GM19193 (cell line): ENCODE measurements around the gene OXTR.
A peak's percentile ranks its signal among the peaks of the same experiment; 100 is the strongest.

Source experiments
- POLR2A ChIP-seq: IDR thresholded peaks from 4 replicates; pipeline ENCODE4 v1.6.1; 2011; ENCODE audit not compliant: insufficient read depth, insufficient read length; ENCODE audit errors: extremely low read depth

The OXTR gene

DNA sequence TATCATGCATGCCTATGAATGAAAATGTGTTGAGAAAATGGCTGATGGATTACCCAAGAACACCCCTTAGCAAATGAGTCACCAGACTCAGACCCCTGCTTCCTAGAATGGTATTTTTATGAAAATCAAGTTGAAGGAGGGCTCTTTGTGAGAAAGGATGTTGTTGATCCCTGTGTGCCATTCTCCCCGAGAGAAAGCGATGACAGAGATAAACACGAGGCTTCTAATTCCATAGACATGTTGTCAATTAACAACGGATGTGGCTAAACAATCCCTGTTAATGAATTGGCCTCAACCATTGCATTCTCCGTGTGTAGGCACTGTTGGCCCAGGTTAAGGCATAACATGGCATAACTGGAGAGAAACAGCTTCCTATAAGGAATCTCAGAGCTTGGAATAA is 5.8 kb upstream of the OXTR start:
- no peak for TF ChIP-seq POLR2A

DNA sequence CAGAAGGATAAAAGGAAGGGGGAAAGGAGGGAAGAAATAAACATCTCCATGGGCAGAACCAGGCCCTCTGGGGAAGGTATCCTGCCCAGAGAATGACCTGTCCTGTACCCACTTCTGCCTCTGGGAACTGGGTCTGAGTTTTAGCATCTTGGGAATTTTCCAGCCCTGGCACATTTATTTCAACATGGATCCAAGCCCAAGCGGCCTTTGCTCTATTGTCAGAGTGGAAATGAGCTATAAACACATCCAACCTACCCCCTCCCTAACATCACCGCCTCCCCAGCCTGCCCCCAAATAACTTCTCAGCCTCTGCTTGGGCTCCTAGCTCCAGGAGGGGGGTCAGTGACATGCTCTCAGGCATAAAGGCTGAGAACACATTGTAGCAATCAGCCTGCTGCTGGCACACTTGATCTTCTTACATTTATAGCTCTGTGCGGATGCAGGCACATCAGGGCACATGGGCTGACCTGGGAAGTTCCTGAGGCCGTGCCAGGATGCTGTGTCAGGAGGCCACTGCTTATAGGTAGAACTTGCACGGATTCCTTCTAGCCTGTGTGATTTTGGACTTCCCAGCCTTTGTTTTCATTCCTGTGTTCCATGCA is 4.6 kb upstream of the OXTR start:
- TF ChIP-seq POLR2A, result no peak

DNA sequence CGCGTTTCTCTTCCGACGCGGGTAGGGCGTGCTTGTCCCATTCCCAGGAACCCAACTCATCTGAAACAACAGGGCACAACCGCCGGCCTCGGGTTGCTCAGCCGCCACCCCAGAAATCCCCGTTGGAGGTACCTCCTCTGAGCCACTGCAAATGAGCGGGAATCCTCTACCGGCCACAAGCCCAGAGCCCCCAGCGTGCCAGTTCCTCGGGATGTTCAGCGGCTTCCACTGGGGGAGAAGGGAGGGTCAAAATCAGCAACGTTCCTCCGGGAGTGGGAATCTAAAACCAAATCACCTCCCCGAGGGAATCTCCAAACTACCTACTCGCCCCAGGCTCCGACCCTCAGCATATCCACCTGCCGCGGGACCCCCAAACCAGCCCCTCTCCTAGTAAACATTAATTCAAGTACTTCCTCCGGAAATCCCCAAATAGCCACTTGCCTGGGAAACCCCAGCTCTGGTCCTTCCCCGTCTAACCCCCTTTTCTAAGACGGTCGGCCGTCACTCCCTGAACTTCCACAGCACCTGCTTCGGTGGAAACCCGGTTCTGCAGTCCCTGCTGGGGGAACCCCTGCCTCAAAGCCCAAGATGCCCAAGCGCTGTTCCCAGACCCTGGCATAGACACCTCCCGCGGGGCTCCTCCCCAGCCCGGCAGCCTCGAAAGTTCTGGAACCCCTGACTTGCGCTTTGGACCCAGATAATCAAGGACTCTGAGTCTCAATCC is 887 bp downstream of the OXTR start:
- peak; percentile 36 for TF ChIP-seq POLR2A

DNA sequence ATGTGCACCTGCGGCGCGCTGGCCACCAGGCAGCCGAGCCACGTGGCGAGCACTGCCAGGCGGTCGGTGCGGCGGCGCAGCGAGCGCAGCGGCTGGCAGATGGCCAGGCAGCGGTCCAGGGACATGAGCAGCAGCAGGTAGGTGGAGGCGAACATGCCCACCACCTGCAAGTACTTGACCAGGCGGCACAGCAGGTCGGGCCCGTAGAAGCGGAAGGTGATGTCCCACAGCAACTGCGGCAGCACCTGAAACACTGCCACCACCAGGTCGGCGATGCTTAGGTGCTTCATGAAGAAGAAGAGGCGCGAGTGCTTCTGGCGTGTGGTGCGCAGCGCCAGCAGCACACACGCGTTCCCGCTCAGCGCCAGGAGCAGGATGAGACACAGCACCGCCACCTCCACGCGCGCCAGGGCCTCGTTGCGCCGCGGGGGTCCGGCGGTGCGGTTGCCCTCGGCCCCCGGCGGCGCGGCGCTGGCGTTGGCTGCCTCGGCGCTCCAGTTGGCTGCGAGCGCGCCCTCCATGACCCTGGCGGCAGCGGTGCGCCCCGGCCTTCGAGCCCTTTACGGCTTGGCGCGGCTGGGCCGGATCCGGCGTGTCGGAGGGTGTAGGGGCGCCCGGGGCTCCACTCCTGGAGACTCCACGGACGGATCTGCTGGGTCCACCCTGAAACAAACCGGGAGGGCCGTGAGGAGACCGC is 1.6 kb downstream of the OXTR start:
- TF ChIP-seq POLR2A, result no peak

DNA sequence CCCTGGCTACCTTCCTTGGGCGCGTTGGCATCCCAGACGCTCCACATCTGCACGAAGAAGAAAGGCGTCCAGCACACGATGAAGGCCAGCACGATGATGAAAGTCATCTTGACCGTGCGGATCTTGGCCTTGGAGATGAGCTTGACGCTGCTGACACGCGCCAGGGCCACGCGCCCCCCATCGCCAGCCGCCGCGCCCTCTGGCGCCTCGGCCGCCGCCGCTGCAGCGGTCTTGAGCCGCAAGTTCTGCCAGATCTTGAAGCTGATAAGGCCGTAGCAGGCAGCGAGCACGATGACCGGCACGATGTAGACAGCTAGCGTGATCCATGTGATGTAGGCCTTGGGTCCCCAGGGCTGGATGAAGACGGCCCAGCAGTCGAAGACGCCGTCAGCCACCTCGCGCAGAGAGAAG is 2.2 kb downstream of the OXTR start:
- TF ChIP-seq POLR2A, result no peak

GRCh38 chr3:8766148-8766547 is 3.3 kb downstream of the OXTR start:
- no peak for TF ChIP-seq POLR2A

DNA sequence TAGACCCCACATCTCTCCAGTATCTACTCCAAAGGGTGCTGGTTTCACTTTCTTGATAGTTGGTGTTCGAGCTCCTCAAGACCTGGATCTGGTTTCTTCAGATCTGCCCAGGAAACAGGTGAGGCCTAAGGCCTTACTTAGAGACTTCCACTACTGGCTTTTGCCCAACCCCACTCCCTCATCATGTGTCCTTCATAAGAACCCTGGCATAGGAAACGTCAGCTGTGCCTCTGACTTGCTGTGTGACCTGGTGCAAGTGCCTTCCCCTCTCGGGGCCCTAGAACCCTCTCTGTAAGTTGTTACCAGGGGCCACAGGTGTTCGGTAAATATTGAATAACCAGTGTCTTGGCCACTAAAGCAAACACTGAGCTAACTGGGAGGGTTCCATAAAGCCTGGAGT is 3.9 kb downstream of the OXTR start:
- no peak for TF ChIP-seq POLR2A

DNA sequence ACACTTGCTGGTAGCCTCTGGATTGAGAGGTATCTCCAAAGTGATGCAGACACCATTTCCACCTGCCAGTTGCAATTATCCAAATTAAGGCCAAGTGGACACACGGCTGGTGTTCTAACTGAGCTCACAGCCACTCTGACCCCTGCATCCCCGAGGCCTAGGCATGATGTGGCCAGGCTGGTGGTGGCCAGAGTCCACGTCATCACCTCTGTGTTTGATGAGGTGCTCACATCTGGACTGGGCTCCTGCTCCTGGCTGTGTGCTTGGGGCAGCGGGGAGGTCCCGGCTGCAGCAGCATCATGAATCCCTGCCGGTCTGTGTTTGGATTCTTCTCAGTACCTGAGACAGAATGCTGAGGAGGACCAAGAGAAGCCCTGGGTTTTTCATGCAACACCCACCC is 4.9 kb downstream of the OXTR start:
- TF ChIP-seq POLR2A, result no peak

- TF ChIP-seq POLR2A, result no peak
These were observed 6.6 kb downstream of the OXTR start for GRCh38 chr3:8762607-8763377.

DNA sequence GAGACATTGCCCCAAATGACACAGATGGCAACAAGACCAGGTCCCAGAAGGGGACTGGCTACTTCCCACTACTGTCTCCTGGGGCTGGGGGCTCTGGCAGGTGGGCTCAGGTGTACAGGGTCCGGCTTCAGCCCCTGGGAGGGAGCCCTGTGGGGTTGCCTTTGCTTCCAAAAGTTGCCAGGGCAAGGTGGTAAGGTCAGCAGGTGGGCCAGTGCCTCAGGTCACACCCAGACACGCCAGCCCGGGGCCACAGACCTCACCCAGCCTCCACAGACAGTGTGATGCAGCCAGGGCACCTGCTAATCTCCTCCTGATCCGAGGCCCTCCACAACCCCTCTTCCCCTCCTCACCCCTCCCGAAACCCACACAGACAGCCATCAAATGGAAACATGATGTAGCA is 7.5 kb downstream of the OXTR start:
- no peak for TF ChIP-seq POLR2A

- TF ChIP-seq POLR2A, result no peak
These were observed 8.9 kb downstream of the OXTR start for GRCh38 chr3:8760506-8760905.

DNA sequence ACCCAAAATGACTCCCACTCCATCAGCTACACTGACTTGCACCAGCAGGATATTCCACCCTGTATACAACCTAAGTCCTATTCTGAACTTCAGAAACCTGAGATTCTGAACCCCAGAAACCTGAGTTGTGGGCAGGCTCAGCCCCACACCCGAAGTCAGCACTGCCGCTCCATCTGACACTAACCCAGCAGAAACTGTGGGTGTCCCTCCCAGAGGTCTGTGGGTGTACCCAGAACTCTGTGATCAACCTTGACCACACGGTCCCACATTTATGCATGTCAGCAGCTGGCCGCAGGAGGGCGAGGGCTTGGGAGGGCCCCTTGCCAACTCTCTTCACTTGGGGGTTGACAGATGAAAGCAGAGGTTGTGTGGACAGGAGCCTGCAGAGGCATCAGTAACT is 9.3 kb downstream of the OXTR start:
- TF ChIP-seq POLR2A, result no peak

GRCh38 chr3:8759038-8759707 is 10.2 kb downstream of the OXTR start:
- no peak for TF ChIP-seq POLR2A

DNA sequence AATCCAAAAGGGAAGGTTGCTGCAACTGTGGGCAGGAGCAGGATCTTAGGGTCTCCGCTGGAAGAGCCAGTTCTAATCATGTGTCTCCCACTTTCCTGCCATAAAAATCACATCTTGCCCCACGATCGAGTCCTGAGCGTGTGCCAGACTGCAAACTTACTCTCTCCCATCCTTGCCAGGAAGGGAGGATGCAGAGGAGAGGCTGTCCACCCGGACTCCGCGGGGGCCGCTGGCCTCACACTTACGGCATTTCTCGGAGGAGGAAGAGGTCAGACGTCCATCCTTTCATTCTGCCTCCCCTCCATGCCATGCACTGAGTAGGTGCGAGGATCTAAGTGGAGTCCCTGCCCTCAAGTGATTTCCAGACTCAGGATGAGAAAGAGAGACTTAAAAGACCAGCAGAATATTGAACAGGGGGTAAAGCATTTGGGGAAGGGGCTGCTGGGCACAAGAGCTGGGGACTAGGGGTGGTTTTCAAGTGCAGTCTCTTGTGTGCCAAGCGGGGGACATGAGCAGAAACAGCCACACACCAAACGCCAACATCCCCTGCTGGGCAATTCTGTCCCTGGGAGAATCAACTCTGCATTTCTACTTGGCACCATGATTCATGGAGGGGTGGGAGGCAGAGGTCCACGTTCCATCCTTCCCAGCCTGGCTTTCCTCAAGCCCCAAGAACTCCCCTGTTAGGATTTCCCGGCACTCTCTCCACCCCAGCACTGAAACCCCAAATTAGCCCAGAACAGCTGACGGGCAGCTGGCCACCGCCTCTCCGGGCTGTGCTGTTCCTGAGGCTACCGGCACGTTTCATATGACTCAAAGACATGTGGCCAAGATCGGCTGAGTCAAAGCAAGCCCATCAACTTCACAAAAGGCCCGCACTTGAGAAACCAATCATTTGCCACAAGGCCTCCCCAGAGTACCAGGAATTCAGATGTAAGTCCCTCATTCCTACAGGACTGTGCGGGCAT is 11.6 kb downstream of the OXTR start:
- no peak for TF ChIP-seq POLR2A

DNA sequence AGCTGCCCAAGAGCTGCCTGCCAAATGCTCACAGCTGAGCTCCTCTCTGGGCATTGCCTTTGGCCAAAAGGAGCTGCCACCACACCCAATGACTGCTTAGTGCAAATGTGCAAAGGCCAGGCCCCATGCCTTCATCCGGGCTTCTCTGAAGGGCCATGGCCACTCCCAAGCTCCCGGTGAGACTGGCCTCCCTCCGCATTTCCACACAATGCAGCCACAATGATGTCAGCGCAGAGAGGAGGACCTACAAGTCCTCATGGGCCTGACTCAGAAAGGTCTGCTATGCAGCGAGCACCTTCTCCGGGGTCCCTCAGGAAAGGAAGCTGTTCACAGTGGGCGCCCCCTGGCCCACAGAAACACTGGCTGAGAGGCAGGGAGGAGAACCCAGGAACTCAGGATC is 12.7 kb downstream of the OXTR start:
- no peak for TF ChIP-seq POLR2A
